DOHH2 (cell line): ENCODE results near the gene MLLT10.

ENCODE experiments used
- H3F3A ChIP-seq: fragments of 200-600 bp; sonication (generic), shearing (Covaris generic); 2 replicates; pipeline ENCODE4 v1.6.0; 2016; ENCODE audit warnings: antibody characterized with exemption, mild to moderate bottlenecking; ENCODE audit not compliant: control insufficient read depth, insufficient read depth
- H3K27ac ChIP-seq: fragments of 200-600 bp; sonication (generic); 2 replicates; pipeline ENCODE4 v1.5.1; 2014; ENCODE audit warnings: low read depth, mild to moderate bottlenecking, low read length, moderate library complexity
- H3K27me3 ChIP-seq: fragments of 200-600 bp; sonication (generic); 2 replicates; pipeline ENCODE4 v1.6.1; 2014; ENCODE audit warnings: mild to moderate bottlenecking, low read length, mixed read lengths; ENCODE audit not compliant: control insufficient read depth
- H3K36me3 ChIP-seq: fragments of 200-600 bp; sonication (generic); 2 replicates; pipeline ENCODE4 v1.6.1; 2014; ENCODE audit warnings: mild to moderate bottlenecking, low read length, moderate library complexity, mixed read lengths; ENCODE audit not compliant: control insufficient read depth
- H3K4me1 ChIP-seq: fragments of 200-600 bp; sonication (generic); 2 replicates; pipeline ENCODE4 v1.6.1; 2014; ENCODE audit warnings: mild to moderate bottlenecking, low read length, mixed read lengths; ENCODE audit not compliant: control insufficient read depth
- H3K4me2 ChIP-seq: fragments of 200-600 bp; sonication (generic); 2 replicates; pipeline ENCODE4 v1.6.0; 2014; ENCODE audit warnings: mild to moderate bottlenecking, low read length, moderate library complexity
- H3K4me3 ChIP-seq: fragments of 200-600 bp; sonication (generic); 2 replicates; pipeline ENCODE4 v1.5.1; 2014; ENCODE audit warnings: mild to moderate bottlenecking, low read length, mixed read lengths
- H3K79me2 ChIP-seq: fragments of 200-600 bp; sonication (generic); 2 replicates; pipeline ENCODE4 v1.6.1; 2014; ENCODE audit warnings: mild to moderate bottlenecking, low read length, mixed read lengths; ENCODE audit not compliant: control insufficient read depth
- H3K9me2 ChIP-seq: fragments of 200-600 bp; sonication (generic); replicated peaks from 2 replicates; pipeline ENCODE4 v1.6.1; 2014; ENCODE audit warnings: mild to moderate bottlenecking, low read length, mixed read lengths; ENCODE audit not compliant: control insufficient read depth
- H3K9me3 ChIP-seq: fragments of 200-600 bp; sonication (generic); 2 replicates; pipeline ENCODE4 v1.6.1; 2014; ENCODE audit warnings: antibody characterized with exemption, low read length, mixed read lengths; ENCODE audit not compliant: control insufficient read depth, insufficient read depth
- H4K20me1 ChIP-seq: fragments of 200-600 bp; sonication (generic); 2 replicates; pipeline ENCODE4 v1.6.0; 2014; ENCODE audit warnings: low read depth, mild to moderate bottlenecking, antibody characterized with exemption, low read length, moderate library complexity; ENCODE audit not compliant: control insufficient read depth, insufficient read depth
- CTCF ChIP-seq: fragments of 200-600 bp; sonication (generic); IDR thresholded peaks from one replicate; pipeline ENCODE4 v1.5.1; 2014; ENCODE audit warnings: antibody characterized with exemption, mild to moderate bottlenecking, low read depth, low read length; ENCODE audit not compliant: poor library complexity, severe bottlenecking
- EZH2phosphoT487 ChIP-seq: fragments of 200-600 bp; sonication (generic); IDR thresholded peaks from 2 replicates; pipeline ENCODE4 v1.6.1; 2017; ENCODE audit warnings: borderline replicate concordance, mild to moderate bottlenecking, antibody characterized with exemption, low read length, moderate library complexity, mixed read lengths

Gene MLLT10

GRCh38 chr10:21759232-21759631, 225.2 kb downstream of the MLLT10 start:
- no peak overlapping the region for H3K27ac ChIP-seq
- H3K36me3 ChIP-seq = no peaks in the 10 kb centered on the region
- no peaks in the 10 kb centered on the region for H4K20me1 ChIP-seq
- H3K79me2 ChIP-seq = no peaks in the 10 kb centered on the region
- no peaks in the 10 kb centered on the region for H3F3A ChIP-seq
- no peaks in the 10 kb centered on the region for H3K9me2 ChIP-seq
- no peaks in the 10 kb centered on the region for H3K4me1 ChIP-seq
- no peak overlapping the region for H3K4me2 ChIP-seq
- no peak overlapping the region for H3K4me3 ChIP-seq
- H3K9me3 ChIP-seq = no peaks in the 10 kb centered on the region
- TF ChIP-seq CTCF (no peak), EZH2phosphoT487 (no peak)
- H3K27me3 ChIP-seq = no peaks in the 10 kb centered on the region

GRCh38 chr10:21760332-21760731, 226.3 kb downstream of the MLLT10 start:
- TF ChIP-seq EZH2phosphoT487 (no peak), CTCF (no peak)
- H3K36me3 ChIP-seq = no peaks in the 10 kb centered on the region
- no peaks in the 10 kb centered on the region for H3K27me3 ChIP-seq
- H4K20me1 ChIP-seq = no peaks in the 10 kb centered on the region
- H3K9me2 ChIP-seq = no peaks in the 10 kb centered on the region
- H3K4me1 ChIP-seq = no peaks in the 10 kb centered on the region
- H3F3A ChIP-seq = no peaks in the 10 kb centered on the region
- no peaks in the 10 kb centered on the region for H3K9me3 ChIP-seq
- H3K79me2 ChIP-seq = no peaks in the 10 kb centered on the region
- no peak overlapping the region for H3K27ac ChIP-seq
- no peak overlapping the region for H3K4me3 ChIP-seq
- no peak overlapping the region for H3K4me2 ChIP-seq

- H3K27ac ChIP-seq = no peak overlapping the region
- no peaks in the 10 kb centered on the region for H3K4me1 ChIP-seq
- H4K20me1 ChIP-seq = no peaks in the 10 kb centered on the region
- no peaks in the 10 kb centered on the region for H3K27me3 ChIP-seq
- no peaks in the 10 kb centered on the region for H3K9me3 ChIP-seq
- H3K79me2 ChIP-seq = no peaks in the 10 kb centered on the region
- no peaks in the 10 kb centered on the region for H3K36me3 ChIP-seq
- no peak overlapping the region for H3K4me2 ChIP-seq
- H3K4me3 ChIP-seq = no peak overlapping the region
- no peaks in the 10 kb centered on the region for H3F3A ChIP-seq
- H3K9me2 ChIP-seq = no peaks in the 10 kb centered on the region
- TF ChIP-seq EZH2phosphoT487 (no peak), CTCF (no peak)
Measured at GRCh38 chr10:21764466-21765189, 230.6 kb downstream of the MLLT10 start.
